ENCODE data around the gene DNAH5. TPM values are rescaled to one million over a fixed set of nuclear protein-coding genes. Genes with fewer than 3 reads are reported as not detected.

Gene DNAH5, protein sequence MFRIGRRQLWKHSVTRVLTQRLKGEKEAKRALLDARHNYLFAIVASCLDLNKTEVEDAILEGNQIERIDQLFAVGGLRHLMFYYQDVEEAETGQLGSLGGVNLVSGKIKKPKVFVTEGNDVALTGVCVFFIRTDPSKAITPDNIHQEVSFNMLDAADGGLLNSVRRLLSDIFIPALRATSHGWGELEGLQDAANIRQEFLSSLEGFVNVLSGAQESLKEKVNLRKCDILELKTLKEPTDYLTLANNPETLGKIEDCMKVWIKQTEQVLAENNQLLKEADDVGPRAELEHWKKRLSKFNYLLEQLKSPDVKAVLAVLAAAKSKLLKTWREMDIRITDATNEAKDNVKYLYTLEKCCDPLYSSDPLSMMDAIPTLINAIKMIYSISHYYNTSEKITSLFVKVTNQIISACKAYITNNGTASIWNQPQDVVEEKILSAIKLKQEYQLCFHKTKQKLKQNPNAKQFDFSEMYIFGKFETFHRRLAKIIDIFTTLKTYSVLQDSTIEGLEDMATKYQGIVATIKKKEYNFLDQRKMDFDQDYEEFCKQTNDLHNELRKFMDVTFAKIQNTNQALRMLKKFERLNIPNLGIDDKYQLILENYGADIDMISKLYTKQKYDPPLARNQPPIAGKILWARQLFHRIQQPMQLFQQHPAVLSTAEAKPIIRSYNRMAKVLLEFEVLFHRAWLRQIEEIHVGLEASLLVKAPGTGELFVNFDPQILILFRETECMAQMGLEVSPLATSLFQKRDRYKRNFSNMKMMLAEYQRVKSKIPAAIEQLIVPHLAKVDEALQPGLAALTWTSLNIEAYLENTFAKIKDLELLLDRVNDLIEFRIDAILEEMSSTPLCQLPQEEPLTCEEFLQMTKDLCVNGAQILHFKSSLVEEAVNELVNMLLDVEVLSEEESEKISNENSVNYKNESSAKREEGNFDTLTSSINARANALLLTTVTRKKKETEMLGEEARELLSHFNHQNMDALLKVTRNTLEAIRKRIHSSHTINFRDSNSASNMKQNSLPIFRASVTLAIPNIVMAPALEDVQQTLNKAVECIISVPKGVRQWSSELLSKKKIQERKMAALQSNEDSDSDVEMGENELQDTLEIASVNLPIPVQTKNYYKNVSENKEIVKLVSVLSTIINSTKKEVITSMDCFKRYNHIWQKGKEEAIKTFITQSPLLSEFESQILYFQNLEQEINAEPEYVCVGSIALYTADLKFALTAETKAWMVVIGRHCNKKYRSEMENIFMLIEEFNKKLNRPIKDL (N-terminal part only)
- total RNA-seq, result 13.8 TPM
- long read RNA-seq, partial matches to known transcripts, result 14 of 21 reads
- long read RNA-seq, other reads (novel, unspliced or antisense), result 7 of 21 reads

DNA sequence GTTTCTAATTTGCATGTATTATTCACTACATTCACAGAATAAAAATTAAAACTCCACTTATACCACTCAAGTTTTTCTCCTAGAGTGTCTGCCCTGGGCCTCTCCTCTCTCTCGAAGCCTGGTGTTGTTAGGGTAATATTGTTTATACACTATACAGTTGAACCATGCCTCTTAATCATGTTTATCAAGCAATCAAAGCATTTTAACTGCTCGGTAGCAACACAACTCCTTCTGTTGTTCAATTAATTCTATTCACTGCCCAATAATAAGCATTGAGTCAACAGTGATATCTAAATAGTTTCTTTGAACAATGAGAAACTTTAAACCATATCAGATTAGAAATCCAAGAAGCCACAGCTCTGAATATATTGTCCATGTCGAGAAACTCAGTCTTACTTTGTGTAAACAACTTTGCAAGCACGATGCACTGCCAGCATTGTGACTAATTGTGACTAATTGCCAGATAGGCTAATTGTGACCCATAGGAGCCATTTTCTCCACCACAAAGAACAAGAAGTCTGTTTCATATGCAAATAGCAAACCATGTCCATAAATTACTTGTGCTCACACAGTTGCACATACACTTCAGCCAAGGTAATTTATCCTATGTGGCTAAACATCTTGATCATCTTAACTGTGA lies at the start of gene DNAH5:
DNAH5 (minus strand) TSS at position 129 of the 640 bp plus-strand sequence. CDS start 250 bp downstream, outside the sequence.
- ATAC-seq (no peak), DNase-seq (no peak)
- no peaks in the 10 kb centered on the region for H3K4me1 ChIP-seq
- H3K27ac ChIP-seq, result no peak within 1 kb of the TSS
- intact Hi-C loops (cut with DNase I), result no loop called here
- TF ChIP-seq, protein P1, sequence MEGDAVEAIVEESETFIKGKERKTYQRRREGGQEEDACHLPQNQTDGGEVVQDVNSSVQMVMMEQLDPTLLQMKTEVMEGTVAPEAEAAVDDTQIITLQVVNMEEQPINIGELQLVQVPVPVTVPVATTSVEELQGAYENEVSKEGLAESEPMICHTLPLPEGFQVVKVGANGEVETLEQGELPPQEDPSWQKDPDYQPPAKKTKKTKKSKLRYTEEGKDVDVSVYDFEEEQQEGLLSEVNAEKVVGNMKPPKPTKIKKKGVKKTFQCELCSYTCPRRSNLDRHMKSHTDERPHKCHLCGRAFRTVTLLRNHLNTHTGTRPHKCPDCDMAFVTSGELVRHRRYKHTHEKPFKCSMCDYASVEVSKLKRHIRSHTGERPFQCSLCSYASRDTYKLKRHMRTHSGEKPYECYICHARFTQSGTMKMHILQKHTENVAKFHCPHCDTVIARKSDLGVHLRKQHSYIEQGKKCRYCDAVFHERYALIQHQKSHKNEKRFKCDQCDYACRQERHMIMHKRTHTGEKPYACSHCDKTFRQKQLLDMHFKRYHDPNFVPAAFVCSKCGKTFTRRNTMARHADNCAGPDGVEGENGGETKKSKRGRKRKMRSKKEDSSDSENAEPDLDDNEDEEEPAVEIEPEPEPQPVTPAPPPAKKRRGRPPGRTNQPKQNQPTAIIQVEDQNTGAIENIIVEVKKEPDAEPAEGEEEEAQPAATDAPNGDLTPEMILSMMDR (IDR thresholded peaks at IDR 0.05), result no peak
- H3K9me3 ChIP-seq, result no peaks in the 10 kb centered on the region
- H3K27me3 ChIP-seq (ENCODE audit: low read depth), result no peaks in the 10 kb centered on the region
- H3K36me3 ChIP-seq, result no peaks in the 10 kb centered on the region
- no peak within 1 kb of the TSS for H3K4me3 ChIP-seq

DNA sequence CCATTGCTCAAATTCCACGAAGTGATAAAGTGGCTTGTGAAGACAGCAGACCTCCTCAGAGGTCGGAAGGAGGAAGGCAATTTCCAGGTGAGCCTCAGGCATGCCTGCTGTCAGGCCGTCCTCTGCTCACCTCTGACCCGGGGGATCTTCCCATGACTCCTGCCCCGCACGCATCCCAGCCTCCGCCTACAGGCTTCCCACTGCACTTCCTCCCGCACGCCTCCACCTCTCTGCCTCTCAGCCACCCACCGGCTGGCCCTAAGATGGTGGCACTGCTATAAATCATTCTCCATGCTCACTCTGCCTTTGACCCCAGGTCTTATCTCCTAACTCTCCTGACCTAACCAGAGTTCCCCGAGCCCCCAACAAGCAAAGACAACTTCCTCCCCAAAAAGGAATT lies 49.4 kb upstream of the DNAH5 start:
- intact Hi-C loops (cut with DNase I), result no loop called here
- Histone ChIP-seq H3K4me1 (peaks cover 8% of the 10 kb centered on the region), H3K4me3 (no peak overlapping the region), H3K27me3 (ENCODE audit: low read depth) (no peaks in the 10 kb centered on the region), H3K9me3 (peaks cover 5% of the 10 kb centered on the region), H3K27ac (no peak overlapping the region), H3K36me3 (no peaks in the 10 kb centered on the region)
- DNase-seq (no peak), ATAC-seq (peak in 1 of 2 donors; percentile 13)
- TF ChIP-seq, protein P1 (IDR thresholded peaks at IDR 0.05), result no peak

GRCh38 chr5:13992795-13993194 lies 48.3 kb upstream of the DNAH5 start:
- ATAC-seq, result no peak
- intact Hi-C loops (cut with DNase I), result no loop called here
- H3K36me3 ChIP-seq, result no peaks in the 10 kb centered on the region

DNA sequence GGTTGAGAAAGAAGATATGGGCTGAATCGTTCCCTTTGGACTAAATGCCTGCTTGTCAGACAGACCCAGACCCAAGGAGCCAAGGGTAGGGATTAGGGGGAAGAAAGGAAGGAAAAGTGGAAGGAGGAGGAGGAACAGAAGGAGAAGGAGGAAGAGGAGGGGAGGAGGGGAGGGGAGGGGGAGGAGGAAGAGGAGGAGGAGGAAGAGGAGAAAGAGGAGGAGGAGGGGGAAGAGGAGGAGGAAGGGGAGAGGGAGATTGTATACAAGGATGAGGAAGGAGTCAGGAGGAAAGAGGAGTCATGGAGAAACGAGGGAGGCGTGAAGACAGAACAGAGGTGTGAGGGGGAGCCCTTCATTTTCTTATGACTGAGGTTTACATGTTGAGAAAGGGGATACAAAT lies 46.9 kb upstream of the DNAH5 start:
- DNase-seq, result no peak

More at GRCh38 chr5:13992795-13993194, 48.3 kb upstream of the DNAH5 start:
- Histone ChIP-seq H3K27ac (no peak overlapping the region), H3K9me3 (peaks cover 5% of the 10 kb centered on the region), H3K4me1 (peaks cover 12% of the 10 kb centered on the region), H3K27me3 (ENCODE audit: low read depth) (no peaks in the 10 kb centered on the region), H3K4me3 (no peak overlapping the region)
- TF ChIP-seq, protein P1 (IDR thresholded peaks at IDR 0.05), result no peak
- no peak for DNase-seq

More for the DNA sequence above, 46.9 kb upstream of the DNAH5 start:
- H3K27me3 ChIP-seq (ENCODE audit: low read depth), result no peaks in the 10 kb centered on the region
- H3K4me1 ChIP-seq, result peaks cover 12% of the 10 kb centered on the region
- H3K36me3 ChIP-seq, result no peaks in the 10 kb centered on the region
- TF ChIP-seq, protein P1 (IDR thresholded peaks at IDR 0.05), result no peak
- no peak overlapping the region for H3K4me3 ChIP-seq
- H3K9me3 ChIP-seq, result no peaks in the 10 kb centered on the region
- intact Hi-C loops (cut with DNase I), result no loop called here
- H3K27ac ChIP-seq, result no peak overlapping the region
- no peak for ATAC-seq
